Neural cell (in vitro differentiated cells): Measurements from ENCODE around the gene IL1RL2. TPM values are rescaled to one million over a fixed set of nuclear protein-coding genes. Genes with fewer than 3 reads are reported as not detected.

Experiments
- H2AFZ ChIP-seq: fragments of 200-600, 300-800 bp; sonication (generic), shearing (Covaris generic); 2 replicates; pipeline ENCODE4 v1.6.0; 2014; ENCODE audit warnings: low read depth, mild to moderate bottlenecking, antibody characterized with exemption, low read length, moderate library complexity
- H3F3A ChIP-seq: fragments of 200-600 bp; shearing (Covaris generic); 2 replicates; pipeline ENCODE4 v1.6.1; 2016; ENCODE audit warnings: mild to moderate bottlenecking, moderate library complexity, mixed read lengths, antibody characterized with exemption, low read length; ENCODE audit not compliant: insufficient read depth, poor library complexity, severe bottlenecking
- H3K27ac ChIP-seq: fragments of 200-600, 300-800 bp; sonication (generic), shearing (Covaris generic); 2 replicates; pipeline ENCODE4 v1.5.1; 2014; ENCODE audit warnings: mild to moderate bottlenecking, low read length, moderate library complexity
- H3K27me3 ChIP-seq: fragments of 300-800, 200-600 bp; sonication (generic), shearing (Covaris generic); 2 replicates; pipeline ENCODE4 v1.6.0; 2014; ENCODE audit warnings: mild to moderate bottlenecking, low read depth, low read length, moderate library complexity; ENCODE audit not compliant: insufficient read depth
- H3K36me3 ChIP-seq: fragments of 300-800, 200-600 bp; sonication (generic), shearing (Covaris generic); 2 replicates; pipeline ENCODE4 v1.5.1; 2014; ENCODE audit warnings: mild to moderate bottlenecking, antibody characterized with exemption, low read length, moderate library complexity; ENCODE audit not compliant: insufficient read depth
- H3K4me2 ChIP-seq: fragments of 300-800, 200-600 bp; sonication (generic), shearing (Covaris generic); 2 replicates; pipeline ENCODE4 v1.6.0; 2014; ENCODE audit warnings: mild to moderate bottlenecking, low read length
- H3K4me3 ChIP-seq: fragments of 300-800, 200-600 bp; sonication (generic), shearing (Covaris generic); 2 replicates; pipeline ENCODE4 v1.5.1; 2014; ENCODE audit warnings: mild to moderate bottlenecking, low read length, moderate library complexity
- H3K79me2 ChIP-seq: fragments of 200-600 bp; shearing (Covaris generic); replicated peaks from 2 replicates; pipeline ENCODE4 v1.6.0; 2014; ENCODE audit warnings: mild to moderate bottlenecking, low read length, moderate library complexity; ENCODE audit not compliant: insufficient read depth
- H3K9ac ChIP-seq: fragments of 300-800, 200-600 bp; sonication (generic), shearing (Covaris generic); 2 replicates; pipeline ENCODE4 v1.6.1; 2016; ENCODE audit warnings: mild to moderate bottlenecking, low read length, mixed read lengths
- H3K9me2 ChIP-seq: fragments of 200-600 bp; shearing (Covaris generic); 2 replicates; pipeline ENCODE4 v1.6.1; 2016; ENCODE audit warnings: mild to moderate bottlenecking, low read length, mixed read lengths; ENCODE audit not compliant: insufficient read depth
- H3K9me3 ChIP-seq: fragments of 200-600, 300-800 bp; sonication (generic), shearing (Covaris generic); 2 replicates; pipeline ENCODE4 v1.6.1; 2016; ENCODE audit warnings: mild to moderate bottlenecking, mixed run types, low read length, moderate library complexity, mixed read lengths
- H4K20me1 ChIP-seq: fragments of 200-600 bp; shearing (Covaris generic); 2 replicates; pipeline ENCODE4 v1.6.1; 2016; ENCODE audit warnings: mild to moderate bottlenecking, mixed run types; ENCODE audit not compliant: insufficient read depth
- CTCF ChIP-seq: fragments of 450-650 bp; IDR thresholded peaks from 2 replicates; pipeline ENCODE4 v1.5.1; 2014; ENCODE audit warnings: antibody characterized with exemption, mild to moderate bottlenecking, moderate library complexity; ENCODE audit not compliant: poor library complexity, severe bottlenecking
- EP300 ChIP-seq: fragments of 450-650 bp; conservative IDR thresholded peaks from 2 replicates; pipeline ENCODE4 v1.6.1; 2014; ENCODE audit warnings: antibody characterized with exemption, mild to moderate bottlenecking, moderate library complexity; ENCODE audit not compliant: poor library complexity, severe bottlenecking
- EZH2 ChIP-seq: fragments of 200-600, 300-800 bp; shearing (Covaris generic), sonication (generic); IDR thresholded peaks from 2 replicates; pipeline ENCODE4 v1.6.1; 2014; ENCODE audit warnings: antibody characterized with exemption, low read length, borderline replicate concordance, mild to moderate bottlenecking; ENCODE audit not compliant: insufficient read depth, poor library complexity, severe bottlenecking
- MXI1 ChIP-seq: fragments of 450-650 bp; conservative IDR thresholded peaks from 2 replicates; pipeline ENCODE4 v1.6.1; 2014; ENCODE audit warnings: antibody characterized with exemption, mild to moderate bottlenecking; ENCODE audit not compliant: poor library complexity, severe bottlenecking
- POLR2AphosphoS5 ChIP-seq: IDR thresholded peaks from 2 replicates; pipeline ENCODE4 v1.6.1; 2012
- RAD21 ChIP-seq: fragments of 450-650 bp; conservative IDR thresholded peaks from 2 replicates; pipeline ENCODE4 v1.6.1; 2014; ENCODE audit warnings: antibody characterized with exemption, mild to moderate bottlenecking, moderate library complexity
- REST ChIP-seq: IDR thresholded peaks from 2 replicates; pipeline ENCODE4 v1.6.1; 2012; ENCODE audit warnings: borderline replicate concordance
- SMC3 ChIP-seq: fragments of 450-650 bp; conservative IDR thresholded peaks from 2 replicates; pipeline ENCODE4 v1.6.1; 2014; ENCODE audit warnings: antibody characterized with exemption, mild to moderate bottlenecking, moderate library complexity; ENCODE audit not compliant: poor library complexity
- TAF1 ChIP-seq: IDR thresholded peaks from 2 replicates; pipeline ENCODE4 v1.6.1; 2012; ENCODE audit warnings: low read depth
- polyA plus RNA-seq: library from polyadenylated mRNA; depleted of rRNA; stranded (reverse); fragments of >200 nt; gene quantifications from 2 replicates; pipeline ENCODE4 v1.2.3, GENCODE V29; 2014

IL1RL2 gene
- polyA plus RNA-seq, 1 donor from 2014 or later: not detected

GRCh38 chr2:102261467-102262135 lies 74.8 kb downstream of the IL1RL2 start (continued):
- TF ChIP-seq MXI1: no peak

GRCh38 chr2:102262216-102263129 lies 75.7 kb downstream of the IL1RL2 start:
- H3K4me2 ChIP-seq: no peak overlapping the region
- no peaks in the 10 kb centered on the region for H3K27me3 ChIP-seq
- no peak overlapping the region for H3K27ac ChIP-seq
- H3K9me3 ChIP-seq: no peaks in the 10 kb centered on the region
- no peaks in the 10 kb centered on the region for H4K20me1 ChIP-seq
- TF ChIP-seq CTCF (no peak), POLR2AphosphoS5 (no peak), TAF1 (no peak)
- no peaks in the 10 kb centered on the region for H3F3A ChIP-seq
- no peaks in the 10 kb centered on the region for H3K36me3 ChIP-seq
- H3K4me3 ChIP-seq: no peak overlapping the region
- H2AFZ ChIP-seq: no peak overlapping the region
- no peaks in the 10 kb centered on the region for H3K9me2 ChIP-seq
- H3K79me2 ChIP-seq: no peaks in the 10 kb centered on the region
- H3K9ac ChIP-seq: no peak overlapping the region

GRCh38 chr2:102264952-102265351 lies 78.1 kb downstream of the IL1RL2 start:
- H3K36me3 ChIP-seq: no peaks in the 10 kb centered on the region
- no peaks in the 10 kb centered on the region for H3F3A ChIP-seq
- no peaks in the 10 kb centered on the region for H3K9me3 ChIP-seq
- H3K27me3 ChIP-seq: no peaks in the 10 kb centered on the region
- no peaks in the 10 kb centered on the region for H4K20me1 ChIP-seq
- H3K4me2 ChIP-seq: no peak overlapping the region
- no peak overlapping the region for H3K27ac ChIP-seq
- no peak overlapping the region for H3K9ac ChIP-seq
- no peaks in the 10 kb centered on the region for H3K79me2 ChIP-seq
- H3K4me3 ChIP-seq: no peak overlapping the region
- H3K9me2 ChIP-seq: no peaks in the 10 kb centered on the region
- TF ChIP-seq MXI1 (no peak), CTCF (no peak), EZH2 (no peak), SMC3 (no peak), EP300 (no peak), TAF1 (no peak), POLR2AphosphoS5 (no peak), REST (no peak), RAD21 (no peak)
- H2AFZ ChIP-seq: no peak overlapping the region
